ENCODE results near the gene MROH2A.
"Not testable (repeated sequence)": the region's sequence is repeated elsewhere in the genome, so short reads cannot be mapped to it uniquely, and the experiment has no call there.

The MROH2A gene

GRCh38 chr2:233778030-233778429 lies at the start of gene MROH2A:
TSS of gene MROH2A (plus strand) at chr2:233778330. CDS start at chr2:233779359, 1,029 bp downstream.
- DNase-seq, result no peak

GRCh38 chr2:233728723-233729301 lies 49.3 kb upstream of the MROH2A start, which contains the start of gene UGT1A3:
TSS of gene UGT1A3 (plus strand) at chr2:233729042. CDS start at chr2:233729127, 85 bp downstream.
- no peak for DNase-seq

- peak in 1 of 3 experiments; percentile 14 for DNase-seq
These were observed 41.1 kb upstream of the MROH2A start for GRCh38 chr2:233736868-233737653.

GRCh38 chr2:233740870-233741269 lies 37.3 kb upstream of the MROH2A start:
- no peak for DNase-seq

- no peak for DNase-seq
These were observed 34.5 kb upstream of the MROH2A start for GRCh38 chr2:233743464-233744259.

GRCh38 chr2:233745073-233745755 lies 32.9 kb upstream of the MROH2A start:
- no peak for DNase-seq

- not testable (repeated sequence) for DNase-seq
These were observed 32.3 kb upstream of the MROH2A start for GRCh38 chr2:233745838-233746237.

GRCh38 chr2:233746475-233747282 lies 31.5 kb upstream of the MROH2A start:
- no peak for DNase-seq

GRCh38 chr2:233747283-233747544 lies 30.9 kb upstream of the MROH2A start:
- no peak for DNase-seq

- not testable (repeated sequence) for DNase-seq
These were observed 27.4 kb upstream of the MROH2A start for GRCh38 chr2:233750689-233751088.

- DNase-seq, result not testable (repeated sequence)
These were observed 26.7 kb upstream of the MROH2A start for GRCh38 chr2:233751212-233752009.

- DNase-seq, result no peak
These were observed 23.1 kb upstream of the MROH2A start for GRCh38 chr2:233754872-233755611.

GRCh38 chr2:233756429-233757081 lies 21.6 kb upstream of the MROH2A start:
- DNase-seq, result no peak

- DNase-seq, result no peak
These were observed 20.0 kb upstream of the MROH2A start for GRCh38 chr2:233758141-233758540.

- no peak for DNase-seq
These were observed 19.3 kb upstream of the MROH2A start for GRCh38 chr2:233758849-233759248.

- no peak for DNase-seq
These were observed 18.1 kb upstream of the MROH2A start, which contains the start of gene UGT1A1 for GRCh38 chr2:233760043-233760442. TSS of gene UGT1A1 (plus strand) at chr2:233760270. CDS start at chr2:233760288, 18 bp downstream.

- no peak for DNase-seq
These were observed 16.9 kb upstream of the MROH2A start for GRCh38 chr2:233761040-233761769.

- no peak for DNase-seq
These were observed 13.9 kb upstream of the MROH2A start for GRCh38 chr2:233764264-233764663.

- DNase-seq, result no peak
These were observed 13.4 kb upstream of the MROH2A start for GRCh38 chr2:233764761-233765160.

Measured in NCI-H1417 (cell line).